H9 (cell line): ENCODE measurements around the gene GLCCI1. TPM values are rescaled to one million over a fixed set of nuclear protein-coding genes. Genes with fewer than 3 reads are reported as not detected.

Experiments
- DNase-seq: peaks from one replicate; pipeline ENCODE4 v3.0.0-alpha.2; 2017
- H2AFZ ChIP-seq: one replicate; pipeline ENCODE4 v1.6.1; 2013; ENCODE audit warnings: mild to moderate bottlenecking, low read length, control low read depth, moderate library complexity
- H2AK5ac ChIP-seq: 2 replicates; pipeline ENCODE4 v1.6.1; 2013; ENCODE audit warnings: low read length, control low read depth, mixed read lengths; ENCODE audit not compliant: insufficient read length
- H2BK120ac ChIP-seq: one replicate; pipeline ENCODE4 v1.6.1; 2013; ENCODE audit warnings: low read depth, mild to moderate bottlenecking, low read length, control low read depth, inconsistent platforms; ENCODE audit not compliant: poor library complexity, severe bottlenecking
- H2BK12ac ChIP-seq: 2 replicates; pipeline ENCODE4 v1.6.1; 2013; ENCODE audit warnings: low read length, control low read depth, mixed read lengths, low read depth; ENCODE audit not compliant: insufficient read length
- H2BK15ac ChIP-seq: 2 replicates; pipeline ENCODE4 v1.6.1; 2013; ENCODE audit warnings: low read depth, low read length, control low read depth
- H2BK20ac ChIP-seq: one replicate; pipeline ENCODE4 v1.6.1; 2013; ENCODE audit warnings: low read depth, mild to moderate bottlenecking, low read length, control low read depth, inconsistent platforms; ENCODE audit not compliant: poor library complexity, severe bottlenecking
- H2BK5ac ChIP-seq: 2 replicates; pipeline ENCODE4 v1.6.1; 2013; ENCODE audit warnings: low read length, control low read depth, mixed read lengths; ENCODE audit not compliant: insufficient read length
- H3K14ac ChIP-seq: 2 replicates; pipeline ENCODE4 v1.6.1; 2013; ENCODE audit warnings: low read length, control low read depth; ENCODE audit not compliant: insufficient read depth
- H3K18ac ChIP-seq: 2 replicates; pipeline ENCODE4 v1.6.1; 2013; ENCODE audit warnings: low read depth, mild to moderate bottlenecking, mixed read lengths, low read length, control low read depth; ENCODE audit not compliant: insufficient read length
- H3K23ac ChIP-seq: 2 replicates; pipeline ENCODE4 v1.6.1; 2013; ENCODE audit warnings: low read length, control low read depth, mixed read lengths, low read depth; ENCODE audit not compliant: insufficient read length
- H3K23me2 ChIP-seq: 2 replicates; pipeline ENCODE4 v1.6.1; 2013; ENCODE audit warnings: low read depth, mild to moderate bottlenecking, mixed read lengths, low read length, control low read depth; ENCODE audit not compliant: insufficient read length, poor library complexity, severe bottlenecking
- H3K27ac ChIP-seq: 2 replicates; pipeline ENCODE4 v1.5.1; 2013; ENCODE audit warnings: low read length, control low read depth, mixed read lengths, low read depth; ENCODE audit not compliant: insufficient read length
- H3K27me3 ChIP-seq: 2 replicates; pipeline ENCODE4 v1.6.1; 2013; ENCODE audit warnings: low read length, control low read depth, inconsistent platforms; ENCODE audit not compliant: insufficient read depth
- H3K4ac ChIP-seq: 2 replicates; pipeline ENCODE4 v1.6.1; 2013; ENCODE audit warnings: low read depth, mild to moderate bottlenecking, control low read depth, inconsistent platforms, low read length, moderate library complexity
- H3K4me1 ChIP-seq: 2 replicates; pipeline ENCODE4 v1.6.1; 2013; ENCODE audit warnings: low read length, control low read depth, inconsistent platforms; ENCODE audit not compliant: insufficient read depth
- H3K4me2 ChIP-seq: 2 replicates; pipeline ENCODE4 v1.6.1; 2013; ENCODE audit warnings: low read length, control low read depth, mixed read lengths; ENCODE audit not compliant: insufficient read length, insufficient read depth
- H3K56ac ChIP-seq: 2 replicates; pipeline ENCODE4 v1.6.1; 2013; ENCODE audit warnings: low read depth, mild to moderate bottlenecking, mixed read lengths, low read length, control low read depth; ENCODE audit not compliant: insufficient read length
- H3K79me1 ChIP-seq: 2 replicates; pipeline ENCODE4 v1.6.1; 2013; ENCODE audit warnings: low read depth, mild to moderate bottlenecking, moderate library complexity, low read length, control low read depth, inconsistent platforms; ENCODE audit not compliant: insufficient read depth, poor library complexity, severe bottlenecking
- H3K79me2 ChIP-seq: 2 replicates; pipeline ENCODE4 v1.6.1; 2013; ENCODE audit warnings: low read length, control low read depth, inconsistent platforms; ENCODE audit not compliant: insufficient read depth
- H3K9ac ChIP-seq: 2 replicates; pipeline ENCODE4 v1.6.1; 2013; ENCODE audit warnings: low read length, control low read depth, mixed read lengths; ENCODE audit not compliant: insufficient read length; ENCODE audit errors: extremely low read depth
- H3K9me3 ChIP-seq: one replicate; pipeline ENCODE4 v1.6.1; 2013; ENCODE audit warnings: low read depth, low read length, inconsistent platforms; ENCODE audit not compliant: control insufficient read depth
- H3T11ph ChIP-seq: one replicate; pipeline ENCODE4 v1.6.1; 2013; ENCODE audit warnings: mild to moderate bottlenecking, low read length, control low read depth, inconsistent platforms
- H4K20me1 ChIP-seq: one replicate; pipeline ENCODE4 v1.6.1; 2013; ENCODE audit not compliant: control insufficient read depth, insufficient read length, insufficient read depth
- H4K5ac ChIP-seq: 2 replicates; pipeline ENCODE4 v1.6.1; 2013; ENCODE audit warnings: low read depth, mild to moderate bottlenecking, mixed read lengths, low read length, control low read depth; ENCODE audit not compliant: insufficient read length
- H4K8ac ChIP-seq: replicated peaks from 2 replicates; pipeline ENCODE4 v1.6.1; 2013; ENCODE audit warnings: low read length, control low read depth, mixed read lengths, low read depth; ENCODE audit not compliant: insufficient read length
- H4K91ac ChIP-seq: 2 replicates; pipeline ENCODE4 v1.6.1; 2013; ENCODE audit warnings: low read depth, mild to moderate bottlenecking, moderate library complexity, mixed read lengths, low read length, control low read depth; ENCODE audit not compliant: insufficient read length
- H3K27ac Mint-ChIP-seq, 3 experiments: 2 replicates in 2 of 3; 3 replicates in 1 of 3; pipeline ENCODE4 v1.8.0; 2020 to 2021; ENCODE audit warnings: mixed read lengths in 3 of 3, mild to moderate bottlenecking in 1 of 3, moderate library complexity in 1 of 3
- H3K27me3 Mint-ChIP-seq: 2 replicates; pipeline ENCODE4 v1.8.0; 2021; ENCODE audit warnings: low read depth, mild to moderate bottlenecking, moderate library complexity, mixed read lengths
- H3K36me3 Mint-ChIP-seq, 3 experiments: 2 replicates in 2 of 3; 3 replicates in 1 of 3; pipeline ENCODE4 v1.8.0; 2020 to 2021; ENCODE audit warnings: low read depth in 3 of 3, mixed read lengths in 3 of 3; ENCODE audit not compliant: insufficient read depth in 1 of 3
- H3K4me1 Mint-ChIP-seq, 2 experiments: 2 replicates each; pipeline ENCODE4 v1.8.0; 2020; ENCODE audit warnings: mixed read lengths in 2 of 2
- H3K4me3 Mint-ChIP-seq, 2 experiments: 2 replicates in 1 of 2; 3 replicates in 1 of 2; pipeline ENCODE4 v1.8.0; 2020 to 2021; ENCODE audit warnings: mild to moderate bottlenecking in 2 of 2, mixed read lengths in 2 of 2, moderate library complexity in 1 of 2
- H3K9me3 Mint-ChIP-seq, 2 experiments: 2 replicates in 1 of 2; 3 replicates in 1 of 2; pipeline ENCODE4 v1.8.0; 2020; ENCODE audit warnings: mild to moderate bottlenecking in 2 of 2, mixed read lengths in 2 of 2, moderate library complexity in 1 of 2
- WGBS: extraction: QIAGEN DNeasy Blood & Tissue Kit; methylation state at CpG from one replicate; pipeline ENCODE4 v1.1.7; 2013; ENCODE audit warnings: missing lambda C conversion rate, low lambda C conversion rate, mixed read lengths; ENCODE audit not compliant: insufficient read length; ENCODE audit errors: extremely low coverage; 5-methylcytosine and 5-hydroxymethylcytosine counted together
- total RNA-seq: library from RNA; stranded (reverse); gene quantifications from 2 replicates; pipeline ENCODE4 v1.2.1, GENCODE V29; 2021
- TF ChIP-seq, protein P1 (sequence below): fragments of 200-600 bp; sonication (generic); conservative IDR thresholded peaks from 3 replicates; pipeline ENCODE4 v1.8.0; 2021; ENCODE audit warnings: antibody characterized with exemption, mild to moderate bottlenecking

Gene GLCCI1
- total RNA-seq, 1 experiment from 2014 or later = 19.1 TPM

DNA sequence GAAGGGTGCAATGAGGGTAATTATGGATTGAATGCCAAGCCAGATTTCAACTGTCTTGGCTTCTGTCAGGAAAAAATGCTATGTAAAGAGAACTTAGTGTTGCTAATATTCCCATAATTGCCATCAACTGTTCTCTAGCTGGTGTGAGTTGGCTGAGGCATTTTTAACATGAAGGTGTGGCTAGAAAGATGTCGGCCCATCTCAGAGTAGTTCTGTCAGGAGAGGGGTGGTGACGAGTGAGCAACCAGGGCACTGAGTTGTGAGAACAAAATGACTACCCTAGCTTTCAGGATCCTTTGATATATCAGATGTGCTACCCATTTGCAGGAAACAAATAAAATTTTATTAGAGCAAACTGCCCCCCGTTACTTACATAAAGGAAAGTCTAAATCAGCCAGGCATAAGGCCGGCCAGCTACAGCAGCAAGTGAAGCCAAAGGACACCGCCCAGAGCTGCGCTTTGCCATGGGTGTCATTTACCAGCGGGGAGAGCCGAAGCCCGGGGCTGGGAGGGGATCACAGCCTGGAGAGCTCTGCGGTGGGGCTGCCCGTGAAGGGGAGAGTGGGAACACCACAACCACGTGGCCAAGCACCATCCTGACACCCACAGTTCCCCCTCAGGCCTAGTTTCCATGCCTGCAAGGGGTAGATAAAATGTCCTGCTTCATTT lies 151.9 kb downstream of the GLCCI1 start:
- Histone ChIP-seq H4K20me1 (no peaks in the 10 kb centered on the region), H3K14ac (no peak overlapping the region), H3K18ac (no peak overlapping the region), H3K27ac (no peak overlapping the region), H2AFZ (no peak overlapping the region), H3T11ph (no peak overlapping the region), H3K4me2 (no peak overlapping the region), H2BK120ac (no peak overlapping the region), H2AK5ac (no peak overlapping the region), H2BK20ac (no peak overlapping the region), H3K79me1 (no peaks in the 10 kb centered on the region), H4K8ac (no peak overlapping the region), H2BK5ac (no peak overlapping the region), H3K23ac (no peak overlapping the region), H3K4ac (no peak overlapping the region), H2BK15ac (no peak overlapping the region), H2BK12ac (no peak overlapping the region), H4K91ac (no peak overlapping the region), H3K79me2 (no peaks in the 10 kb centered on the region), H3K27me3 (no peaks in the 10 kb centered on the region), H3K23me2 (no peaks in the 10 kb centered on the region), H3K9ac (no peak overlapping the region), H3K56ac (no peak overlapping the region), H3K9me3 (no peaks in the 10 kb centered on the region), H4K5ac (no peak overlapping the region), H3K4me1 (peaks cover 8% of the 10 kb centered on the region)
- Mint-ChIP-seq H3K9me3 (no peaks in the 10 kb centered on the region), H3K4me3 (no peak overlapping the region), H3K36me3 (peaks cover 0 to 4% (median 3%) of the 10 kb centered on the region in 3 experiments; a peak in 4 of 7 replicates), H3K4me1 (peaks cover 19 to 21% of the 10 kb centered on the region in 2 experiments), H3K27me3 (no peaks in the 10 kb centered on the region), H3K27ac (no peak overlapping the region)
- no CpG with 5 or more reads among the region's 12 CpGs for WGBS
- TF ChIP-seq, protein P1, sequence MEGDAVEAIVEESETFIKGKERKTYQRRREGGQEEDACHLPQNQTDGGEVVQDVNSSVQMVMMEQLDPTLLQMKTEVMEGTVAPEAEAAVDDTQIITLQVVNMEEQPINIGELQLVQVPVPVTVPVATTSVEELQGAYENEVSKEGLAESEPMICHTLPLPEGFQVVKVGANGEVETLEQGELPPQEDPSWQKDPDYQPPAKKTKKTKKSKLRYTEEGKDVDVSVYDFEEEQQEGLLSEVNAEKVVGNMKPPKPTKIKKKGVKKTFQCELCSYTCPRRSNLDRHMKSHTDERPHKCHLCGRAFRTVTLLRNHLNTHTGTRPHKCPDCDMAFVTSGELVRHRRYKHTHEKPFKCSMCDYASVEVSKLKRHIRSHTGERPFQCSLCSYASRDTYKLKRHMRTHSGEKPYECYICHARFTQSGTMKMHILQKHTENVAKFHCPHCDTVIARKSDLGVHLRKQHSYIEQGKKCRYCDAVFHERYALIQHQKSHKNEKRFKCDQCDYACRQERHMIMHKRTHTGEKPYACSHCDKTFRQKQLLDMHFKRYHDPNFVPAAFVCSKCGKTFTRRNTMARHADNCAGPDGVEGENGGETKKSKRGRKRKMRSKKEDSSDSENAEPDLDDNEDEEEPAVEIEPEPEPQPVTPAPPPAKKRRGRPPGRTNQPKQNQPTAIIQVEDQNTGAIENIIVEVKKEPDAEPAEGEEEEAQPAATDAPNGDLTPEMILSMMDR = no peak
- no peak for DNase-seq
